ENCODE results near the gene UQCR11. TPM values are rescaled to one million over a fixed set of nuclear protein-coding genes. Genes with fewer than 3 reads are reported as not detected.

The UQCR11 gene
- total RNA-seq, 4 donors from 2014 or later: 56.6 to 83.2 (median 64.6) TPM

- no peak for ATAC-seq (ENCODE audit: low FRiP score)
- DNase-seq (ENCODE audit: low spot score): no peak
- TF ChIP-seq CTCF (IDR thresholded peaks at IDR 0.05): no peak
Measured at GRCh38 chr19:1621021-1621420, 15.8 kb upstream of the UQCR11 start.

DNA sequence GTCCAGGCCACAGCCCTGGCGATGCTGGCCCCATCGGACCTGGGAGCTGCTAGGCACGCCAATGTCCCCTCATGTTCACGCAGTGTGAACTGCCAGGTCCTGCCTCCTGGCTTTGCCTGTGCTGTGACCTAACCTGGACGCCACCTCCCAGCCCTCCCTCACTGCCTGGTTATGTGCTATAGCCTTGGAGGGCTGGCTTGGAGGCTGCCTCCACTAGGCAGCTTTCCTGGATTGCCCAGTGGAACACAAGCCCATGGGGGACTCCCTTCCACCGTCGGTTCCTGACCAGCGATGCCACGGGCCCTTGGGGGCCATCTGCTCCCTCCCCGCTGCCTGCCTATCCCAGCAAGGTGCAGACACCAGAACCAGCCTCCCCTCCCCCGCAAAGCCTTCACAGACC is 15.2 kb upstream of the UQCR11 start:
- no peak for TF ChIP-seq CTCF (IDR thresholded peaks at IDR 0.05)
- ATAC-seq (ENCODE audit: low FRiP score) (no peak), DNase-seq (ENCODE audit: low spot score) (no peak)

GRCh38 chr19:1619703-1620102 is 14.4 kb upstream of the UQCR11 start:
- no peak for TF ChIP-seq CTCF (IDR thresholded peaks at IDR 0.05)
- DNase-seq (ENCODE audit: low spot score) (no peak), ATAC-seq (ENCODE audit: low FRiP score) (no peak)

- DNase-seq (ENCODE audit: low spot score) (no peak), ATAC-seq (ENCODE audit: low FRiP score) (no peak)
- no peak for TF ChIP-seq CTCF (IDR thresholded peaks at IDR 0.05)
Measured at GRCh38 chr19:1619094-1619439, 13.8 kb upstream of the UQCR11 start.

DNA sequence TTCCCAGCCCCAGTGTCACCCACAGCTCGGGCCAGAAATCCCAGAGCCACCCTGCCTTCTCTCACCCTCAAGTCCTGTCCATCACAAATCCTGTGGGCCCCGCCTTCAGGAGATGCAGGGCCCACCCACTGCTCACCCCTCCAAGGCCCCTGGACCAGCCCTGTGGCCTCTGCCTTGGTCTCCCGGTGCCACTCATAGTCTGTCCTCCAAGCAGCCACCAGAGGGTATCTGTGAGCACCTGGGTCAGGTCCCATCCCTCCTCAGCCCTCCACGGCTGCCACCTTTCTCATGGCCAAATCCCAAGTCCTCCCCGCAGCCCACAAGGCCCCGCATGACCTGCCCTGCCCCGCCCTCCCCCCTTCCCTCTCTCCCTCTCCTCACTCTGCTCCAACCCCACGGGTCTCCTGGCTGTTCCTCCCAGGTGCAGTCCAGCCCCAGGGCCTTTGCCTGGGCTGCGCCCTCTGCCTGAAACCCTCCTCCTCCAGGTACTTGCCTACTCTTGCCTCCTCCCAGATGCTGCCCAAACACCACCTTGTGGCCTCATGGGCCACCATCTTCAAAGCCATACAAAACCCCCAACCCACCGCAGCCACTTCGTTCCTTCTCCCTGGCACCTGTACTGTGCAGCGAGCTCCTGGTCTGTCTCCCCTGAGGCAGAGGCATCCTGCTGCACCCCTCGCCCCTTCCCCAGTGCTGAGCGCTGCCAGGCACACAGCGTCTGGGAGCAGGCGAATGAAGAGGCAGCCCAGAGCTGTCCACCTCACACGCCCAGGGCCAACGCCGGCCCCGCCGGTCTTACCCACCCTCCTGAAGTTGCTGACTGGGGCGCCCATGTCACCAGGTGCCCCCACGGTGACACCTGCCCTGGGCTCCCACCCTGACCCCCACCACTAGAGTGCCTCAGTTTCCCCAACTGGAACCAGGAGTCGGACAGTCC is 13.2 kb upstream of the UQCR11 start:
- ATAC-seq (ENCODE audit: low FRiP score) (no peak), DNase-seq (ENCODE audit: low spot score) (no peak)
- no peak for TF ChIP-seq CTCF (IDR thresholded peaks at IDR 0.05)

GRCh38 chr19:1616875-1617274 is 11.6 kb upstream of the UQCR11 start:
- no peak for DNase-seq (ENCODE audit: low spot score)
- no peak for ATAC-seq (ENCODE audit: low FRiP score)
- no peak for TF ChIP-seq CTCF (IDR thresholded peaks at IDR 0.05)

DNA sequence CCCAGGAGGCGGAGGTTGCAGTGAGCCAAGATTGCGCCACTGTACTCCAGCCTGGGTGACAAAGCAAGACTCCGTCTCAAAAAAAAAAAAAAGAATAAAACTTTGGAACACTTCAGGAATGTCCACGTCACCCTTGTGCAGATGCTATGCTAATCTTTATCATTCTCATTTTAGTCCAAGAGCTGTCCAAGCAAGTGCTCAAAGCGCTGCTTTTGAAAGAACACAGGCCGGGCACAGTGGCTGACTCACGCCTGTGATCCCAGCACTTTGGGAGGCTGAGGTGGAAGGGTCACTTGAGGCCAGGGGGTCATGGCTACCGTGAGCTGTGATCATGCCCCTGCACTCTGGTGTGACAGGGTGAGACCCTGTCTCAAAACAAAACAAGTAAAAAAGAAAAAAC is 11.1 kb upstream of the UQCR11 start:
- DNase-seq (ENCODE audit: low spot score) (no peak), ATAC-seq (ENCODE audit: low FRiP score) (no peak)
- no peak for TF ChIP-seq CTCF (IDR thresholded peaks at IDR 0.05)

All from omental fat pad (tissue), 4 donors.